ENCODE data around the gene KMT2C. TPM values are rescaled to one million over a fixed set of nuclear protein-coding genes. Genes with fewer than 3 reads are reported as not detected.
A peak's percentile ranks its signal among the peaks of the same experiment; 100 is the strongest.
"Not testable (repeated sequence)": the region's sequence is repeated elsewhere in the genome, so short reads cannot be mapped to it uniquely, and the experiment has no call there.

The KMT2C gene
- total and polyA plus RNA-seq, 8 donors: 10.1 to 64.1 (median 53.3) TPM

GRCh38 chr7:152459724-152460251, 24.0 kb upstream of the KMT2C start:
- DNase-seq: peak in 5 of 6 donors; percentile 71 to 87 (median 72)
- no peak for FAIRE-seq

DNA sequence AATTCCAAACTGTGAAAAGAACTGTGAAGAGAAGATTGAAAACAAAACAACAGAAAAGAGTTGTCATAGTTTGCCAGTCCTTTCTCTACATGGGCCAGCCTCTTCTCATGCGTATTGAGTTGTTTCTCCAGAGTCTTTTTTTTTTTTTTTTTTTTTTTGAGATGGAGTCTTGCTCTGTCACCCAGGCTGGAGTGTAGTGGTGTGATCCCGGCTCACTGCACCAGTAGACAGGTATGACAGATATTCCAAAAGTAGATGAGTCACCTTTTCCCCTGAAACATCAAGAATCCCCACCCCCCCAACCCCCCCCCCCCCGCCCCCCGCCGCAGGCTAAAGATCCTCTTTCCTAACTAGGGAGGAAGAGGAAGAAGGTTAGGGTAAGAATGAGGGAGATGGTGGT, 15.6 kb upstream of the KMT2C start:
- 72 to 74% methylated on average over 5 of the region's 5 CpGs for WGBS, 2 donors
- no peaks in the 10 kb centered on the region for H3K36me3 ChIP-seq

More at GRCh38 chr7:152459724-152460251, 24.0 kb upstream of the KMT2C start:
- H3K27me3 ChIP-seq: no peaks in the 10 kb centered on the region
- H3K4me1 ChIP-seq: peaks cover 0 to 16% (median 0%) of the 10 kb centered on the region in 3 donors
- H3K4me3 ChIP-seq: peak overlapping the region in 1 of 4 donors; percentile 21
- intact Hi-C loops (cut with DNase I): no loop called here
- no peaks in the 10 kb centered on the region for H3K36me3 ChIP-seq
- TF ChIP-seq, protein P1, sequence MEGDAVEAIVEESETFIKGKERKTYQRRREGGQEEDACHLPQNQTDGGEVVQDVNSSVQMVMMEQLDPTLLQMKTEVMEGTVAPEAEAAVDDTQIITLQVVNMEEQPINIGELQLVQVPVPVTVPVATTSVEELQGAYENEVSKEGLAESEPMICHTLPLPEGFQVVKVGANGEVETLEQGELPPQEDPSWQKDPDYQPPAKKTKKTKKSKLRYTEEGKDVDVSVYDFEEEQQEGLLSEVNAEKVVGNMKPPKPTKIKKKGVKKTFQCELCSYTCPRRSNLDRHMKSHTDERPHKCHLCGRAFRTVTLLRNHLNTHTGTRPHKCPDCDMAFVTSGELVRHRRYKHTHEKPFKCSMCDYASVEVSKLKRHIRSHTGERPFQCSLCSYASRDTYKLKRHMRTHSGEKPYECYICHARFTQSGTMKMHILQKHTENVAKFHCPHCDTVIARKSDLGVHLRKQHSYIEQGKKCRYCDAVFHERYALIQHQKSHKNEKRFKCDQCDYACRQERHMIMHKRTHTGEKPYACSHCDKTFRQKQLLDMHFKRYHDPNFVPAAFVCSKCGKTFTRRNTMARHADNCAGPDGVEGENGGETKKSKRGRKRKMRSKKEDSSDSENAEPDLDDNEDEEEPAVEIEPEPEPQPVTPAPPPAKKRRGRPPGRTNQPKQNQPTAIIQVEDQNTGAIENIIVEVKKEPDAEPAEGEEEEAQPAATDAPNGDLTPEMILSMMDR (IDR thresholded peaks at IDR 0.05): no peak
- H3K27ac ChIP-seq: peak overlapping the region in 3 of 4 donors; percentile 14 to 74 (median 48)
- no peaks in the 10 kb centered on the region for H3K9me3 ChIP-seq
- peak in 3 of 4 donors; percentile 2 to 26 (median 3) for ATAC-seq
- 41 to 45% methylated on average over 5 of the region's 5 CpGs for WGBS, 2 donors

DNA sequence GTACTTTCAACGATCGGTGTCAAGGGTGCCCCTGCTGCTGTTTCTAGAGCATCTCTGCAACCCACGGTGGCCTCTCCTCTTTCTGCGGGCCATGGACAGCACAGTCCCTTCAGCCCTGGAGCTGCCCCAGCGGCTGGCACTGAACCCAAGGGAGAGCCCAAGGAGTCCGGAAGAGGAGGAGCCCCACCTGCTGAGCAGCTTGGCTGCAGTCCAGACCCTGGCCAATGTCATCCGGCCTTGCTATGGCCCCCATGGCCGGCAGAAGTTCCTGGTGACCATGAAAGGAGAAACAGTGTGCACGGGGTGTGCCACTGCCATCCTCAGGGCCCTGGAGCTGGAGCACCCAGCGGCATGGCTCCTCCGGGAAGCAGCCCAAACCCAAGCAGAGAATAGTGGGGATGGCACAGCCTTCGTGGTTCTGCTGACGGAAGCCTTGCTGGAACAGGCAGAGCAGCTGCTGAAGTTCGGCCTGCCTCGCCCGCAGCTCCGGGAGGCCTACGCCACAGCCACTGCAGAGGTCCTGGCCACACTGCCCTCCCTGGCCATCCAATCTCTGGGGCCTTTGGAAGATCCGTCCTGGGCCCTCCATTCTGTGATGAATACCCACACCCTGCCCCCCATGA, 9.7 kb upstream of the KMT2C start:
- H3K4me1 ChIP-seq; intact Hi-C loops (cut with DNase I); H3K4me3 ChIP-seq; H3K36me3 ChIP-seq; FAIRE-seq; H3K27me3 ChIP-seq; H3K27ac ChIP-seq; ATAC-seq; H3K9me3 ChIP-seq: not testable (repeated sequence)
- DNase-seq: peak in 1 of 6 donors; percentile 34
- 85% methylated on average over 18 to 19 of the region's 19 CpGs for WGBS, 2 donors

More for the DNA sequence above, 15.6 kb upstream of the KMT2C start:
- Histone ChIP-seq H3K9me3 (no peaks in the 10 kb centered on the region), H3K27me3 (no peaks in the 10 kb centered on the region), H3K4me3 (no peak overlapping the region), H3K27ac (no peak overlapping the region), H3K4me1 (no peaks in the 10 kb centered on the region)
- intact Hi-C loops (cut with DNase I): no loop called here
- TF ChIP-seq, protein P1 (IDR thresholded peaks at IDR 0.05): no peak
- FAIRE-seq (no peak), ATAC-seq (no peak), DNase-seq (no peak)

- no peak overlapping the region for H3K27ac ChIP-seq
- FAIRE-seq (no peak), DNase-seq (no peak), ATAC-seq (no peak)
- TF ChIP-seq, protein P1 (IDR thresholded peaks at IDR 0.05): no peak
- H3K4me1 ChIP-seq: no peaks in the 10 kb centered on the region
- H3K9me3 ChIP-seq: no peaks in the 10 kb centered on the region
- 77 to 78% methylated on average over 6 of the region's 6 CpGs for WGBS, 2 donors
- intact Hi-C loops (cut with DNase I): no loop called here
- H3K4me3 ChIP-seq: no peak overlapping the region
- no peaks in the 10 kb centered on the region for H3K36me3 ChIP-seq
- no peaks in the 10 kb centered on the region for H3K27me3 ChIP-seq
Observed at GRCh38 chr7:152443586-152443985, 7.8 kb upstream of the KMT2C start.

DNA sequence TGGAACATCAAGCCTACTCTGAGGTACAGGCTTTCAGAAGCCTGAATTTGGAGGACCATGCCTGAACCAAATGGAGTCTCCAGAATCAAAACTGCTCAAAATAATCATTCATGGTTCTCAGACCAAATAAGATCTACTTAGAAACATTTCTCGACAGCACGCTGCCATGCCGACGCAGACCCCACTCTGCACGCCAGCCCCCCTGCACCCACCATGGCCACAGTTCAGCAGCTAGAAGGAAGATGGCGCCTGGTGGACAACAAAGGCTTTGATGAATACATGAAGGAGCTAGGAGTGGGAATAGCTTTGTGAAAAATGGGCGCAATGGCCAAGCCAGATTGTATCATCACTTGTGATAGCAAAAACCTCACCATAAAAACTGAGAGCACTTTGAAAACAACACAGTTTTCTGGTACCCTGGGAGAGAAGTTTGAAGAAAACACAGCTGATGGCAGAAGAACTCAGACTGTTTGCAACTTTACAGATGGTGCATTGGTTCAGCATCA, 6.6 kb upstream of the KMT2C start:
- no peaks in the 10 kb centered on the region for H3K36me3 ChIP-seq
- 95 to 96% methylated on average over 7 of the region's 7 CpGs for WGBS, 2 donors
- no peaks in the 10 kb centered on the region for H3K9me3 ChIP-seq
- ATAC-seq (no peak), DNase-seq (no peak), FAIRE-seq (no peak)
- no peak overlapping the region for H3K4me3 ChIP-seq
- H3K27me3 ChIP-seq: no peaks in the 10 kb centered on the region
- no peaks in the 10 kb centered on the region for H3K4me1 ChIP-seq
- intact Hi-C loops (cut with DNase I): no loop called here
- no peak overlapping the region for H3K27ac ChIP-seq
- TF ChIP-seq, protein P1 (IDR thresholded peaks at IDR 0.05): no peak

GRCh38 chr7:152441810-152442209, 6.0 kb upstream of the KMT2C start:
- FAIRE-seq; H3K27ac ChIP-seq; H3K4me3 ChIP-seq; DNase-seq; ATAC-seq; H3K27me3 ChIP-seq; H3K4me1 ChIP-seq; intact Hi-C loops (cut with DNase I); H3K36me3 ChIP-seq; H3K9me3 ChIP-seq: not testable (repeated sequence)
- WGBS, 2 donors: 86 to 93% methylated on average over 8 of the region's 8 CpGs

GRCh38 chr7:152441168-152441567, 5.4 kb upstream of the KMT2C start:
- FAIRE-seq; DNase-seq; H3K4me1 ChIP-seq; H3K36me3 ChIP-seq; H3K4me3 ChIP-seq; H3K27ac ChIP-seq; H3K27me3 ChIP-seq; ATAC-seq; H3K9me3 ChIP-seq; intact Hi-C loops (cut with DNase I): not testable (repeated sequence)
- WGBS, 2 donors: 86 to 90% methylated on average over 7 of the region's 7 CpGs

GRCh38 chr7:152438017-152438416, 2.2 kb upstream of the KMT2C start:
- ATAC-seq; intact Hi-C loops (cut with DNase I): not testable (repeated sequence)
- 60 to 79% methylated on average over 4 of the region's 4 CpGs for WGBS, 2 donors

More at GRCh38 chr7:152438017-152438416, 2.2 kb upstream of the KMT2C start:
- H3K27ac ChIP-seq, DNase-seq, FAIRE-seq, H3K36me3 ChIP-seq, H3K27me3 ChIP-seq, H3K4me1 ChIP-seq, H3K4me3 ChIP-seq, H3K9me3 ChIP-seq: not testable (repeated sequence)

All from pancreas (tissue), 10 donors.